Measurements from ENCODE around the gene TES.
"Not testable (repeated sequence)": the region's sequence is repeated elsewhere in the genome, so short reads cannot be mapped to it uniquely, and the experiment has no call there.

The TES gene

GRCh38 chr7:116171094-116171493 lies 39.2 kb upstream of the TES start:
- H3K9me3 ChIP-seq (ENCODE audit: severe bottlenecking) = no peaks in the 10 kb centered on the region
- peaks cover 8% of the 10 kb centered on the region for H3K4me1 ChIP-seq (ENCODE audit: insufficient read depth, poor library complexity, severe bottlenecking)
- ATAC-seq (ENCODE audit: low read depth) (no peak), DNase-seq (ENCODE audit: low spot score) (no peak)
- no peaks in the 10 kb centered on the region for H3K36me3 ChIP-seq (ENCODE audit: low read depth)
- H3K4me3 ChIP-seq (ENCODE audit: severe bottlenecking) = no peak overlapping the region
- H3K27ac ChIP-seq (ENCODE audit: poor library complexity, severe bottlenecking) = no peak overlapping the region
- H3K27me3 ChIP-seq (ENCODE audit: insufficient read depth, poor library complexity, severe bottlenecking) = no peaks in the 10 kb centered on the region
- no peak for TF ChIP-seq CTCF (IDR thresholded peaks at IDR 0.05; ENCODE audit: poor library complexity, severe bottlenecking)

GRCh38 chr7:116172353-116172752 lies 38.0 kb upstream of the TES start:
- H3K9me3 ChIP-seq (ENCODE audit: severe bottlenecking) = no peaks in the 10 kb centered on the region
- H3K27me3 ChIP-seq (ENCODE audit: insufficient read depth, poor library complexity, severe bottlenecking) = no peaks in the 10 kb centered on the region
- DNase-seq (ENCODE audit: low spot score) (no peak), ATAC-seq (ENCODE audit: low read depth) (no peak)
- no peaks in the 10 kb centered on the region for H3K36me3 ChIP-seq (ENCODE audit: low read depth)
- H3K4me1 ChIP-seq (ENCODE audit: insufficient read depth, poor library complexity, severe bottlenecking) = peaks cover 19% of the 10 kb centered on the region
- H3K27ac ChIP-seq (ENCODE audit: poor library complexity, severe bottlenecking) = no peak overlapping the region
- TF ChIP-seq CTCF (IDR thresholded peaks at IDR 0.05; ENCODE audit: poor library complexity, severe bottlenecking) = no peak
- H3K4me3 ChIP-seq (ENCODE audit: severe bottlenecking) = no peak overlapping the region

GRCh38 chr7:116173051-116174028 lies 37.0 kb upstream of the TES start:
- no peak for ATAC-seq (ENCODE audit: low read depth)
- no peaks in the 10 kb centered on the region for H3K9me3 ChIP-seq (ENCODE audit: severe bottlenecking)
- no peaks in the 10 kb centered on the region for H3K27me3 ChIP-seq (ENCODE audit: insufficient read depth, poor library complexity, severe bottlenecking)
- no peaks in the 10 kb centered on the region for H3K36me3 ChIP-seq (ENCODE audit: low read depth)
- no peak overlapping the region for H3K27ac ChIP-seq (ENCODE audit: poor library complexity, severe bottlenecking)
- no peak for DNase-seq (ENCODE audit: low spot score)
- TF ChIP-seq CTCF (IDR thresholded peaks at IDR 0.05; ENCODE audit: poor library complexity, severe bottlenecking) = peak; percentile 83
- H3K4me1 ChIP-seq (ENCODE audit: insufficient read depth, poor library complexity, severe bottlenecking) = peaks cover 22% of the 10 kb centered on the region
- H3K4me3 ChIP-seq (ENCODE audit: severe bottlenecking) = no peak overlapping the region

- not testable (repeated sequence) for H3K27ac ChIP-seq (ENCODE audit: poor library complexity, severe bottlenecking); ATAC-seq (ENCODE audit: low read depth); DNase-seq (ENCODE audit: low spot score); H3K4me3 ChIP-seq (ENCODE audit: severe bottlenecking); H3K27me3 ChIP-seq (ENCODE audit: insufficient read depth, poor library complexity, severe bottlenecking); H3K36me3 ChIP-seq (ENCODE audit: low read depth); H3K9me3 ChIP-seq (ENCODE audit: severe bottlenecking)
- peaks cover 22% of the 10 kb centered on the region for H3K4me1 ChIP-seq (ENCODE audit: insufficient read depth, poor library complexity, severe bottlenecking)
Observed at GRCh38 chr7:116175095-116175494, 35.2 kb upstream of the TES start.

- Histone ChIP-seq H3K27me3 (ENCODE audit: insufficient read depth, poor library complexity, severe bottlenecking) (no peaks in the 10 kb centered on the region), H3K4me3 (ENCODE audit: severe bottlenecking) (no peak overlapping the region), H3K9me3 (ENCODE audit: severe bottlenecking) (no peaks in the 10 kb centered on the region), H3K27ac (ENCODE audit: poor library complexity, severe bottlenecking) (peak overlapping the region; percentile 58), H3K36me3 (ENCODE audit: low read depth) (no peaks in the 10 kb centered on the region), H3K4me1 (ENCODE audit: insufficient read depth, poor library complexity, severe bottlenecking) (peaks cover 22% of the 10 kb centered on the region)
- no peak for TF ChIP-seq CTCF (IDR thresholded peaks at IDR 0.05; ENCODE audit: poor library complexity, severe bottlenecking)
- DNase-seq (ENCODE audit: low spot score) (no peak), ATAC-seq (ENCODE audit: low read depth) (no peak)
Observed at GRCh38 chr7:116176226-116176625, 34.1 kb upstream of the TES start.

All from RWPE2 (cell line).